ENCODE results near the gene GALNT12. TPM values are rescaled to one million over a fixed set of nuclear protein-coding genes. Genes with fewer than 3 reads are reported as not detected.

Gene GALNT12
- total RNA-seq, 1 donor from 2014 or later, result not detected

DNA sequence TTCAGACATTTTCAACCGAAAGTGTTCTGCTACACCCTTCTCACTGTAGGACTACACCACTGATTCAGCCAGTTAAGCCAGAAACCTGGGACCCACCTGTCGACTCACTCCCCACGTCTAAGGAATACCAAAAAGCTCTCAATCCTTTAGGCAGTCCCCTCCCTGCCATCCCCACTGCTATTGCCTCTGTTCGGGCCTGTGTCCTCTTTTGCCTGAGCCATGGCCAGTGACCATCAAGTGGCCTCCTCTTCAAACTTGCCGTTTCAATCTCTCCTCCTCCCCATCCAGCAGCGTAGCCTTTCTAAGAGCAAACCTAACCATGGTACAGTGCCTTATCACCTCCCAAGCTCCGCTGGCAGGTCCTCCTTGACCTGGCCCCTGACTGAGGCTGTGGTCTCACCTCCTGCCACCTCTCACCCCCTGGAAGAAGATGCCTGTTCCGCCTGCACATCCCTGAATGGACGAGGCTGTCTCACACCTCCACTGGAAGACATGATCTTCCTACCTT, 64.1 kb downstream of the GALNT12 start:
- H3K9me3 Mint-ChIP-seq (ENCODE audit: unreplicated experiment), result peaks cover 4% of the 10 kb centered on the region
- no peak overlapping the region for H3K27ac Mint-ChIP-seq (ENCODE audit: unreplicated experiment)
- no peaks in the 10 kb centered on the region for H3K36me3 Mint-ChIP-seq (ENCODE audit: unreplicated experiment)
- DNase-seq (ENCODE audit: extremely low spot score, unreplicated experiment), result no peak
- H3K4me1 Mint-ChIP-seq (ENCODE audit: unreplicated experiment), result peaks cover 15% of the 10 kb centered on the region
- no peak overlapping the region for H3K4me3 Mint-ChIP-seq (ENCODE audit: unreplicated experiment)
- no peak for TF ChIP-seq CTCF (IDR thresholded peaks at IDR 0.05)
- H3K27me3 Mint-ChIP-seq (ENCODE audit: unreplicated experiment), result peaks cover 33% of the 10 kb centered on the region

DNA sequence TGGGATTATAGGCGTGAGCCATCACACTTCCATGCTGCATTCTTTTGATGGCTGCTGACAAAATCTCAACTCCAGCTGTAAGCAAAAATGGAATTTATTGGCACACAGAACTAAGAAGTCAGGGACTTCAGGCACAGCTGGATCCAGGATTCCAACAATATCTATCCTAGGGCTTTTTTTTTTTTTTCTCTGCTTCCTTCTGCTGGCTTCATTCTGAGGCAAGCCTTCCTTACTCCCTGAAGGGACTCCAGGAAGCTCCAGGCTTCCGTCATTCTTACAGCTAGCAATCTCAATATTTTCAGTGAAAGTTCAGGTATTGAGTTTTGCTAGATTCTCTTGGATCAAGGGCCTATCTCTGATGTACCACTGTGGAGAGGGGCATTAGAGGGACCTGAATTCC, 66.1 kb downstream of the GALNT12 start:
- no peak for TF ChIP-seq CTCF (IDR thresholded peaks at IDR 0.05)
- Mint-ChIP-seq H3K36me3 (ENCODE audit: unreplicated experiment) (no peaks in the 10 kb centered on the region), H3K9me3 (ENCODE audit: unreplicated experiment) (peaks cover 4% of the 10 kb centered on the region), H3K4me1 (ENCODE audit: unreplicated experiment) (peaks cover 5% of the 10 kb centered on the region), H3K27ac (ENCODE audit: unreplicated experiment) (no peak overlapping the region), H3K4me3 (ENCODE audit: unreplicated experiment) (no peak overlapping the region), H3K27me3 (ENCODE audit: unreplicated experiment) (peaks cover 42% of the 10 kb centered on the region)
- no peak for DNase-seq (ENCODE audit: extremely low spot score, unreplicated experiment)

GRCh38 chr9:98873951-98874371, 66.5 kb downstream of the GALNT12 start:
- H3K9me3 Mint-ChIP-seq (ENCODE audit: unreplicated experiment), result peaks cover 4% of the 10 kb centered on the region
- no peak overlapping the region for H3K4me3 Mint-ChIP-seq (ENCODE audit: unreplicated experiment)
- no peak for DNase-seq (ENCODE audit: extremely low spot score, unreplicated experiment)
- TF ChIP-seq CTCF (IDR thresholded peaks at IDR 0.05), result no peak
- no peaks in the 10 kb centered on the region for H3K36me3 Mint-ChIP-seq (ENCODE audit: unreplicated experiment)
- H3K27me3 Mint-ChIP-seq (ENCODE audit: unreplicated experiment), result peaks cover 46% of the 10 kb centered on the region
- H3K4me1 Mint-ChIP-seq (ENCODE audit: unreplicated experiment), result peaks cover 5% of the 10 kb centered on the region
- no peak overlapping the region for H3K27ac Mint-ChIP-seq (ENCODE audit: unreplicated experiment)

DNA sequence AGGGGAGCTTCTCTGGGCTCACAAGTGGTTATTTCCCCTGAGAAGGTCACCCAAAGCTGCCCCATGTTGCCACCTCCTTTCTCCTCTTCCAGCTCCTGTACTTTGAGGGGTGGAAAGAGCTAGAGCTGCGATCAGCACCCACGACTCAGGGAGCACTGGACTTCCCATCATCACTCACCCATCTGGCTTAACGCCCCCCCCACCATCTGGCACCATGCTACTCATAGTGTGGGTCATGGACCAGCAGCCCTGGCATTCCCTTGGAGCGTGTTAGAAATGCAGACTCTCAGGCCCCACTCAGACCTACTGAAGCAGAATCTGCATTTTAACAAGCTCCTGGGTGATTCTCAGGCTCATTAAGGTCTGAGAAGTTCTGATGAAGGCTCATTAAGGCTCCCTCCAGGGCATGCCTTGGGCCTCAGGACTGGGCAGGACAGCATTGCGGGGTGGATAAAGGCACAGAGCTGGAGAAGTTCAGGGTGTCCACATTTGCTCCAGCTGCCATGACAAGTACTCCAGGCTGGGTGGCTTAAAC, 67.3 kb downstream of the GALNT12 start:
- H3K4me1 Mint-ChIP-seq (ENCODE audit: unreplicated experiment), result peaks cover 5% of the 10 kb centered on the region
- no peak overlapping the region for H3K4me3 Mint-ChIP-seq (ENCODE audit: unreplicated experiment)
- no peaks in the 10 kb centered on the region for H3K9me3 Mint-ChIP-seq (ENCODE audit: unreplicated experiment)
- DNase-seq (ENCODE audit: extremely low spot score, unreplicated experiment), result no peak
- no peak overlapping the region for H3K27ac Mint-ChIP-seq (ENCODE audit: unreplicated experiment)
- TF ChIP-seq CTCF (IDR thresholded peaks at IDR 0.05), result no peak
- H3K27me3 Mint-ChIP-seq (ENCODE audit: unreplicated experiment), result peaks cover 54% of the 10 kb centered on the region
- H3K36me3 Mint-ChIP-seq (ENCODE audit: unreplicated experiment), result no peaks in the 10 kb centered on the region

DNA sequence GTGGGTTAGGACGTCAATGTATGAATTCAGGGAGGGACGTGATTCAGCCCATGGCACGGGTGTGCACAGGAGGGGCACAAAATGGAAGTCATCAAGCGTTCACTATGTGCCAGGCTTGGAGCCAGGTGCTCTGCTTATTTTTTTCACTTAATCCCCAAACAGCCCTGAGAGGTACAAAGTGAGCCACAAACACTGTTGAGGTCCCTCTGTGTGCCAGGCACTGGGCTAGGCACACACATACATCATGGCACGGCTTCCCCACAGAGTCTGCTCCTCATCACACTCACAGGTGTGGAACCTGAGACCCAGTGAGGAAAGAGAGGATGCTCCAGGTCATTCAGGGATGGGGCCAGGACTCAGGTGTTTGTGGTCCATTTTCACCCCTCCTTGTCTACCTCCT, 68.1 kb downstream of the GALNT12 start:
- Mint-ChIP-seq H3K27me3 (ENCODE audit: unreplicated experiment) (peaks cover 61% of the 10 kb centered on the region), H3K9me3 (ENCODE audit: unreplicated experiment) (no peaks in the 10 kb centered on the region), H3K36me3 (ENCODE audit: unreplicated experiment) (no peaks in the 10 kb centered on the region), H3K4me3 (ENCODE audit: unreplicated experiment) (no peak overlapping the region), H3K4me1 (ENCODE audit: unreplicated experiment) (peaks cover 5% of the 10 kb centered on the region), H3K27ac (ENCODE audit: unreplicated experiment) (no peak overlapping the region)
- no peak for DNase-seq (ENCODE audit: extremely low spot score, unreplicated experiment)
- TF ChIP-seq CTCF (IDR thresholded peaks at IDR 0.05), result no peak
